Measurements from ENCODE around the gene PEPD. TPM values are rescaled to one million over a fixed set of nuclear protein-coding genes. Genes with fewer than 3 reads are reported as not detected.

PEPD gene
- total RNA-seq, 1 donor: 23.5 TPM

DNA sequence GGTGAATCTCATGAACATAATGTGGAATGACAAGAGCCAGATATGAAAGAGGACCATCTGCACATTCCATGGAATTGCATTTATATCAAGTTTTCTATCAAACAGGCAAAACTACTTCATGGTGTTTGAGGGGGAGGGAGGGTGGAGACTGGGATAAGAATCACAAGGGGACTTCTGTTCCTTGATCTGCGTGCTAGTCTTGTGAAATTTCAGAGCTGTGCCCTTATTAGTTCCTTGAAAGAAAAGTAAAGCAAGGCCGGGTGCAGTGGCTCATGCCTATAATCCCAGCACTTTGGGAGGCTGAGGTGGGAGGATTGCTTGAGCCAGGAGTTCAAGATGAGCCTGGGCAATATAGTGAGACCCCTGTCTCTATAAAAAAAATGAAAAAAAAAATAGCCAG lies 178.3 kb downstream of the PEPD start:
- Histone ChIP-seq H3K9me3 (ENCODE audit: low read depth, low read length) (no peaks in the 10 kb centered on the region), H3K4me1 (ENCODE audit: insufficient read depth, low read length) (peaks cover 7% of the 10 kb centered on the region), H3K4me3 (ENCODE audit: low read length) (no peak overlapping the region), H3K27me3 (ENCODE audit: insufficient read depth, low read length) (peaks cover 26% of the 10 kb centered on the region)

DNA sequence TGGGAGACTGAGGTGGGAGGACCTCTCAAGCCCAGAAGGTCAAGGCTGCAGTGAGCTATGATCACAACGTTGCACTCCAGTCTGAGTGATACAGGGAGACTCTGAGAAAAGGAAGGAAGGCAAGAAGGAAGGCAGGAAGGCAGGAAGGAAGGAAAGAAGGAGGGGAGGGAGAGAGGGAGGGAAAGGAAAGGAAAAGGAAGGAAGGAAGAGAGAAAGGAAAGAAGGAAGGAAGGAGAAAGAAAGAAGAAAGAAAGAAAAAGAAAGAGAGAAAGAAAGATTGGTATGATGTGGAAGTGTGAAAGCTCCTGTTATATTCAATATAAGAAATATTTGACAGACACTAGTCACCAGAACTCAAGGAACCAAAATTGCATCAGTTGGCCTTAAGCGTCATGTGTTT lies 180.6 kb downstream of the PEPD start:
- H3K4me3 ChIP-seq (ENCODE audit: low read length): no peak overlapping the region
- H3K9me3 ChIP-seq (ENCODE audit: low read depth, low read length): no peaks in the 10 kb centered on the region
- H3K27me3 ChIP-seq (ENCODE audit: insufficient read depth, low read length): peaks cover 21% of the 10 kb centered on the region
- H3K4me1 ChIP-seq (ENCODE audit: insufficient read depth, low read length): peaks cover 7% of the 10 kb centered on the region

DNA sequence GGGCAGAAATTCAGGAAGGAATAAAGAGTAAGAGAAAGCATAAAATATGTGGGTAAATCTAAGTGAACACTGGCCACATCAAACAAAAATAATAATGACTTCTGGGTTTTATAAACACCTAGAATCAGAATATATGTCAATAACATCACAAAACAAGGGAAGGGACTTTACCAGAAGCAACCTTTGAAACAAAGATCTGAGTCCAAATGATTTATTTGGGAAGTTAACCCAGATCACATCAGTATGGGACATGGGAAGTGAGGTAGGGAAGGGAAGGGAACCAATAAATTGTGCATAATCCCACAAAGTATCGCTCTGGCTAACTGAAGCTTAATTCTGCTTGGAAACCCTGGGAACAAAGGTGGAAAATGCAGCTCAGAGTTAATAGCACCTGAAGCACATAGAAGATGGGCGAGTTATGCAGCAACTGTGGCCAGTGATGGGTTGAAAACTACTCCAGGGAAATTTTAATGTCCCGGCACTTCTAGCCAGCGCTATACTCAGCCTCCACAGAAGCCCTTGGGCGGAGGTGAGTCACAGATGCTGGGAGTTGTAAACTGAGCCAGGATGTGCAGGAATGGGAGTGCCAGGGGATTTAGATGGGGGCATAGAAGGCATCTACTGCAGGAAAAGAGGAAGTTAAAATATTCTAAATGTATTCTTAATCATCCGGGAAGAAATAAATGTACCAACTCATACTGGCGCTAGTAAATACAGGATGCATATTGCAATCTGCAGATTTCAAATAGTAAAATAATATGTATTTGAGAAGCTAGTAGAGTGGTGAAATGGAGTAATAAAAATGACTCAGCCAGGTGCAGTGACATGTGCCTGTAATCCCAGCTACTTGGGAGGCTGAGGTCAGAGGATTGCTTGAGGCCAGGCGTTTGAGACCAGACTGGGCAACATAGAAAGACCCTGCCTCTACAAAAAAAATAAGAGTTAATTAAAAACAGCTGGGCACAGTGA lies 182.3 kb downstream of the PEPD start:
- Histone ChIP-seq H3K27me3 (ENCODE audit: insufficient read depth, low read length) (peaks cover 12% of the 10 kb centered on the region), H3K4me1 (ENCODE audit: insufficient read depth, low read length) (peaks cover 7% of the 10 kb centered on the region), H3K4me3 (ENCODE audit: low read length) (no peak overlapping the region), H3K9me3 (ENCODE audit: low read depth, low read length) (no peaks in the 10 kb centered on the region)

Other genes with a start within 250 kb of the PEPD start
- gene CEBPA, start 219.3 kb downstream of the PEPD start, total RNA-seq: 19.8 TPM
- gene CEBPG, start 148.1 kb downstream of the PEPD start, total RNA-seq: 25.3 TPM
- 0.84 TPM for gene CHST8, start 100.2 kb upstream of the PEPD start, total RNA-seq